Measurements from ENCODE around the gene CXXC4. TPM values are rescaled to one million over a fixed set of nuclear protein-coding genes. Genes with fewer than 3 reads are reported as not detected.

The CXXC4 gene
- total RNA-seq, 1 experiment from 2014 or later = 4.2 TPM

DNA sequence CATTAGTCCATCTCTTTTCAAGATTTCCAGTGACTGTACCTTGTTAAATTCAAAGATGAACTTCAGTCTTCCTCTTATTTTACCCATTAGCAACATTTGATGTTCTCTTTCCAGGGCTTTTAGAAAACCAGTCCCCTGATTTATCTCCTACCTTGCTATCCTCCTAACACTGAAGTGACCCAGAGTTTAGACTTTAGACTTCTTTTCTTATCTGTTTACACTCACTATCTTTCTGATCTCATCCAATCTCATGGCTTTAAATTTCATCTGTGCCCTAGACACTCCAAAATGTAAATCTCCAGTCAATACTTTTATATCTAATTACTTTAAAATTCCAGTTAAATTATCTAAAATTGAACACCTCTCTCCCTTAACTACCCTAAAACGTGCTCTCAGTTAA is 13.5 kb upstream of the CXXC4 start:
- Histone ChIP-seq H3K14ac (ENCODE audit: insufficient read depth, low read length) (no peak overlapping the region), H2BK12ac (ENCODE audit: insufficient read length, low read depth, low read length) (no peak overlapping the region), H3T11ph (ENCODE audit: low read length) (no peak overlapping the region), H3K18ac (ENCODE audit: insufficient read length, low read depth, low read length) (no peak overlapping the region), H4K91ac (ENCODE audit: insufficient read length, low read depth, low read length) (no peak overlapping the region), H3K4me2 (ENCODE audit: insufficient read depth, insufficient read length, low read length) (no peak overlapping the region), H3K4me1 (ENCODE audit: insufficient read depth, low read length) (no peaks in the 10 kb centered on the region), H2BK120ac (ENCODE audit: low read depth, low read length, poor library complexity, severe bottlenecking) (no peak overlapping the region), H2AK5ac (ENCODE audit: insufficient read length, low read length) (no peak overlapping the region), H3K9ac (ENCODE audit: extremely low read depth, insufficient read length, low read length) (no peak overlapping the region), H3K4ac (ENCODE audit: low read depth, low read length) (no peak overlapping the region), H3K79me2 (ENCODE audit: insufficient read depth, low read length) (no peaks in the 10 kb centered on the region), H2BK5ac (ENCODE audit: insufficient read length, low read length) (no peak overlapping the region), H4K8ac (replicated peaks; ENCODE audit: insufficient read length, low read depth, low read length) (no peak overlapping the region), H3K79me1 (ENCODE audit: insufficient read depth, low read depth, low read length, poor library complexity, severe bottlenecking) (no peaks in the 10 kb centered on the region), H3K23me2 (ENCODE audit: insufficient read length, low read depth, low read length, poor library complexity, severe bottlenecking) (no peaks in the 10 kb centered on the region), H3K23ac (ENCODE audit: insufficient read length, low read depth, low read length) (no peak overlapping the region), H3K9me3 (ENCODE audit: control insufficient read depth, low read depth, low read length) (no peaks in the 10 kb centered on the region), H2BK15ac (ENCODE audit: low read depth, low read length) (no peak overlapping the region), H2AFZ (ENCODE audit: low read length) (no peak overlapping the region), H3K56ac (ENCODE audit: insufficient read length, low read depth, low read length) (no peak overlapping the region), H3K27me3 (ENCODE audit: insufficient read depth, low read length) (no peaks in the 10 kb centered on the region), H4K5ac (ENCODE audit: insufficient read length, low read depth, low read length) (no peak overlapping the region), H4K20me1 (ENCODE audit: control insufficient read depth, insufficient read depth, insufficient read length) (no peaks in the 10 kb centered on the region), H3K27ac (ENCODE audit: insufficient read length, low read depth, low read length) (no peak overlapping the region), H2BK20ac (ENCODE audit: low read depth, low read length, poor library complexity, severe bottlenecking) (no peak overlapping the region)
- Mint-ChIP-seq H3K27me3 (ENCODE audit: low read depth) (no peaks in the 10 kb centered on the region), H3K4me3 (no peak overlapping the region), H3K9me3 (no peaks in the 10 kb centered on the region), H3K27ac (no peak overlapping the region), H3K4me1 (no peaks in the 10 kb centered on the region), H3K36me3 (ENCODE audit: insufficient read depth in 1 of 3, low read depth in 3 of 3) (no peaks in the 10 kb centered on the region)
- TF ChIP-seq, protein P1, sequence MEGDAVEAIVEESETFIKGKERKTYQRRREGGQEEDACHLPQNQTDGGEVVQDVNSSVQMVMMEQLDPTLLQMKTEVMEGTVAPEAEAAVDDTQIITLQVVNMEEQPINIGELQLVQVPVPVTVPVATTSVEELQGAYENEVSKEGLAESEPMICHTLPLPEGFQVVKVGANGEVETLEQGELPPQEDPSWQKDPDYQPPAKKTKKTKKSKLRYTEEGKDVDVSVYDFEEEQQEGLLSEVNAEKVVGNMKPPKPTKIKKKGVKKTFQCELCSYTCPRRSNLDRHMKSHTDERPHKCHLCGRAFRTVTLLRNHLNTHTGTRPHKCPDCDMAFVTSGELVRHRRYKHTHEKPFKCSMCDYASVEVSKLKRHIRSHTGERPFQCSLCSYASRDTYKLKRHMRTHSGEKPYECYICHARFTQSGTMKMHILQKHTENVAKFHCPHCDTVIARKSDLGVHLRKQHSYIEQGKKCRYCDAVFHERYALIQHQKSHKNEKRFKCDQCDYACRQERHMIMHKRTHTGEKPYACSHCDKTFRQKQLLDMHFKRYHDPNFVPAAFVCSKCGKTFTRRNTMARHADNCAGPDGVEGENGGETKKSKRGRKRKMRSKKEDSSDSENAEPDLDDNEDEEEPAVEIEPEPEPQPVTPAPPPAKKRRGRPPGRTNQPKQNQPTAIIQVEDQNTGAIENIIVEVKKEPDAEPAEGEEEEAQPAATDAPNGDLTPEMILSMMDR (conservative IDR thresholded peaks at IDR 0.05) = no peak
- DNase-seq = no peak
- WGBS (ENCODE audit: extremely low coverage, insufficient read length, low lambda C conversion rate) = no CpG with 5 or more reads among the region's 1 CpG
